Neural cell (in vitro differentiated cells): ENCODE data around the gene FAM210B. TPM values are rescaled to one million over a fixed set of nuclear protein-coding genes. Genes with fewer than 3 reads are reported as not detected.

ENCODE experiments used
- H2AFZ ChIP-seq: fragments of 200-600, 300-800 bp; sonication (generic), shearing (Covaris generic); 2 replicates; pipeline ENCODE4 v1.6.0; 2014; ENCODE audit warnings: low read depth, mild to moderate bottlenecking, antibody characterized with exemption, low read length, moderate library complexity
- H3F3A ChIP-seq: fragments of 200-600 bp; shearing (Covaris generic); 2 replicates; pipeline ENCODE4 v1.6.1; 2016; ENCODE audit warnings: mild to moderate bottlenecking, moderate library complexity, mixed read lengths, antibody characterized with exemption, low read length; ENCODE audit not compliant: insufficient read depth, poor library complexity, severe bottlenecking
- H3K27ac ChIP-seq: fragments of 200-600, 300-800 bp; sonication (generic), shearing (Covaris generic); 2 replicates; pipeline ENCODE4 v1.5.1; 2014; ENCODE audit warnings: mild to moderate bottlenecking, low read length, moderate library complexity
- H3K27me3 ChIP-seq: fragments of 300-800, 200-600 bp; sonication (generic), shearing (Covaris generic); 2 replicates; pipeline ENCODE4 v1.6.0; 2014; ENCODE audit warnings: mild to moderate bottlenecking, low read depth, low read length, moderate library complexity; ENCODE audit not compliant: insufficient read depth
- H3K36me3 ChIP-seq: fragments of 300-800, 200-600 bp; sonication (generic), shearing (Covaris generic); 2 replicates; pipeline ENCODE4 v1.5.1; 2014; ENCODE audit warnings: mild to moderate bottlenecking, antibody characterized with exemption, low read length, moderate library complexity; ENCODE audit not compliant: insufficient read depth
- H3K4me2 ChIP-seq: fragments of 300-800, 200-600 bp; sonication (generic), shearing (Covaris generic); 2 replicates; pipeline ENCODE4 v1.6.0; 2014; ENCODE audit warnings: mild to moderate bottlenecking, low read length
- H3K4me3 ChIP-seq: fragments of 300-800, 200-600 bp; sonication (generic), shearing (Covaris generic); 2 replicates; pipeline ENCODE4 v1.5.1; 2014; ENCODE audit warnings: mild to moderate bottlenecking, low read length, moderate library complexity
- H3K79me2 ChIP-seq: fragments of 200-600 bp; shearing (Covaris generic); replicated peaks from 2 replicates; pipeline ENCODE4 v1.6.0; 2014; ENCODE audit warnings: mild to moderate bottlenecking, low read length, moderate library complexity; ENCODE audit not compliant: insufficient read depth
- H3K9ac ChIP-seq: fragments of 300-800, 200-600 bp; sonication (generic), shearing (Covaris generic); 2 replicates; pipeline ENCODE4 v1.6.1; 2016; ENCODE audit warnings: mild to moderate bottlenecking, low read length, mixed read lengths
- H3K9me2 ChIP-seq: fragments of 200-600 bp; shearing (Covaris generic); 2 replicates; pipeline ENCODE4 v1.6.1; 2016; ENCODE audit warnings: mild to moderate bottlenecking, low read length, mixed read lengths; ENCODE audit not compliant: insufficient read depth
- H3K9me3 ChIP-seq: fragments of 200-600, 300-800 bp; sonication (generic), shearing (Covaris generic); 2 replicates; pipeline ENCODE4 v1.6.1; 2016; ENCODE audit warnings: mild to moderate bottlenecking, mixed run types, low read length, moderate library complexity, mixed read lengths
- H4K20me1 ChIP-seq: fragments of 200-600 bp; shearing (Covaris generic); 2 replicates; pipeline ENCODE4 v1.6.1; 2016; ENCODE audit warnings: mild to moderate bottlenecking, mixed run types; ENCODE audit not compliant: insufficient read depth
- CTCF ChIP-seq: fragments of 450-650 bp; IDR thresholded peaks from 2 replicates; pipeline ENCODE4 v1.5.1; 2014; ENCODE audit warnings: antibody characterized with exemption, mild to moderate bottlenecking, moderate library complexity; ENCODE audit not compliant: poor library complexity, severe bottlenecking
- EP300 ChIP-seq: fragments of 450-650 bp; conservative IDR thresholded peaks from 2 replicates; pipeline ENCODE4 v1.6.1; 2014; ENCODE audit warnings: antibody characterized with exemption, mild to moderate bottlenecking, moderate library complexity; ENCODE audit not compliant: poor library complexity, severe bottlenecking
- EZH2 ChIP-seq: fragments of 200-600, 300-800 bp; shearing (Covaris generic), sonication (generic); IDR thresholded peaks from 2 replicates; pipeline ENCODE4 v1.6.1; 2014; ENCODE audit warnings: antibody characterized with exemption, low read length, borderline replicate concordance, mild to moderate bottlenecking; ENCODE audit not compliant: insufficient read depth, poor library complexity, severe bottlenecking
- MXI1 ChIP-seq: fragments of 450-650 bp; conservative IDR thresholded peaks from 2 replicates; pipeline ENCODE4 v1.6.1; 2014; ENCODE audit warnings: antibody characterized with exemption, mild to moderate bottlenecking; ENCODE audit not compliant: poor library complexity, severe bottlenecking
- POLR2AphosphoS5 ChIP-seq: IDR thresholded peaks from 2 replicates; pipeline ENCODE4 v1.6.1; 2012
- RAD21 ChIP-seq: fragments of 450-650 bp; conservative IDR thresholded peaks from 2 replicates; pipeline ENCODE4 v1.6.1; 2014; ENCODE audit warnings: antibody characterized with exemption, mild to moderate bottlenecking, moderate library complexity
- REST ChIP-seq: IDR thresholded peaks from 2 replicates; pipeline ENCODE4 v1.6.1; 2012; ENCODE audit warnings: borderline replicate concordance
- SMC3 ChIP-seq: fragments of 450-650 bp; conservative IDR thresholded peaks from 2 replicates; pipeline ENCODE4 v1.6.1; 2014; ENCODE audit warnings: antibody characterized with exemption, mild to moderate bottlenecking, moderate library complexity; ENCODE audit not compliant: poor library complexity
- TAF1 ChIP-seq: IDR thresholded peaks from 2 replicates; pipeline ENCODE4 v1.6.1; 2012; ENCODE audit warnings: low read depth
- polyA plus RNA-seq: library from polyadenylated mRNA; depleted of rRNA; stranded (reverse); fragments of >200 nt; gene quantifications from 2 replicates; pipeline ENCODE4 v1.2.3, GENCODE V29; 2014

Gene FAM210B
- polyA plus RNA-seq, 1 donor from 2014 or later, result 6.6 TPM

- Histone ChIP-seq H3K36me3 (no peaks in the 10 kb centered on the region), H4K20me1 (no peaks in the 10 kb centered on the region), H3K9me2 (no peaks in the 10 kb centered on the region), H3K9me3 (no peaks in the 10 kb centered on the region), H3K9ac (no peak overlapping the region), H3F3A (no peaks in the 10 kb centered on the region), H3K27me3 (no peaks in the 10 kb centered on the region), H3K79me2 (no peaks in the 10 kb centered on the region), H3K4me3 (peak overlapping the region; percentile 82), H3K4me2 (no peak overlapping the region), H3K27ac (no peak overlapping the region), H2AFZ (no peak overlapping the region)
- no peak for TF ChIP-seq POLR2AphosphoS5
- TF ChIP-seq MXI1, result no peak
Observed at GRCh38 chr20:56358070-56358469, 704 bp upstream of the FAM210B start.

GRCh38 chr20:56359212-56360132 lies 698 bp downstream of the FAM210B start:
- H3F3A ChIP-seq, result no peaks in the 10 kb centered on the region

More at GRCh38 chr20:56359212-56360132, 698 bp downstream of the FAM210B start:
- H3K27ac ChIP-seq, result no peak overlapping the region
- H3K4me3 ChIP-seq, result peak overlapping the region; percentile 82
- no peaks in the 10 kb centered on the region for H3K27me3 ChIP-seq
- H3K4me2 ChIP-seq, result peak overlapping the region; percentile 59
- no peak for TF ChIP-seq TAF1
- no peak for TF ChIP-seq RAD21
- no peak for TF ChIP-seq POLR2AphosphoS5
- TF ChIP-seq REST, result no peak
- TF ChIP-seq CTCF, result no peak
- TF ChIP-seq SMC3, result no peak
- no peak for TF ChIP-seq EZH2
- no peak for TF ChIP-seq MXI1
- TF ChIP-seq EP300, result no peak
- H3K9me3 ChIP-seq, result no peaks in the 10 kb centered on the region
- peak overlapping the region; percentile 51 for H2AFZ ChIP-seq
- no peaks in the 10 kb centered on the region for H4K20me1 ChIP-seq
- peak overlapping the region; percentile 57 for H3K9ac ChIP-seq
- H3K36me3 ChIP-seq, result no peaks in the 10 kb centered on the region
- H3K79me2 ChIP-seq, result no peaks in the 10 kb centered on the region
- H3K9me2 ChIP-seq, result no peaks in the 10 kb centered on the region
